Muscle of back (tissue), 11 donors: ENCODE results near the gene SLC6A7. TPM values are rescaled to one million over a fixed set of nuclear protein-coding genes. Genes with fewer than 3 reads are reported as not detected.
"Not testable (repeated sequence)": the region's sequence is repeated elsewhere in the genome, so short reads cannot be mapped to it uniquely, and the experiment has no call there.

Source experiments
- DNase-seq, 3 donors: peaks; one replicate each; pipeline versions ENCODE4 v3.0.0 to v3.0.0-alpha.2; 2013
- polyA plus RNA-seq, 10 donors: library from polyadenylated mRNA; unstranded; fragments of 120-200 nt; gene quantifications; one replicate each; pipeline ENCODE4 v1.2.1, GENCODE V29; 2013; ENCODE audit not compliant: insufficient read length in 10 of 10

Gene SLC6A7
- polyA plus RNA-seq, 10 donors, result 0.15 to 1.7 (median 0.41) TPM

DNA sequence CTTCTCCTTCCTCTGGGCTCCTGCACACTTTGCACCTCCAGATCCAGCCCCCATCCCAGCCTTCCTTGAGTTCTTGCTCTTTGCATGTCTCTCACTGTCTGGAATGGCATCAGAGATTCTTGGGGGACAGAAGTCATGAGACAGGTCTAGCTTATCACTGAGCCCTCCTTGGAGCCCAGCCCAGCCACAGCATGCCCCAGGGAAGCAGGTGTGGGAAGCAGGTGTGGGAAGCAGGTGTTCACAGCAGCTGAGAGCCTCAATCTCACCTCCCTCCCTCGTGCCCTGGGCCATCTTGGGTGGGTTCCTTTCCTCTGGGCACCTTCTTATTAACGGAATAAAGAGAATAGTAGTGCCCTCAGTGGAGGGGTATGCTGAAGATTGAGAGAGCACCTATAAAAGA, 27.2 kb downstream of the SLC6A7 start:
- peak in 1 of 3 donors; percentile 44 for DNase-seq

DNA sequence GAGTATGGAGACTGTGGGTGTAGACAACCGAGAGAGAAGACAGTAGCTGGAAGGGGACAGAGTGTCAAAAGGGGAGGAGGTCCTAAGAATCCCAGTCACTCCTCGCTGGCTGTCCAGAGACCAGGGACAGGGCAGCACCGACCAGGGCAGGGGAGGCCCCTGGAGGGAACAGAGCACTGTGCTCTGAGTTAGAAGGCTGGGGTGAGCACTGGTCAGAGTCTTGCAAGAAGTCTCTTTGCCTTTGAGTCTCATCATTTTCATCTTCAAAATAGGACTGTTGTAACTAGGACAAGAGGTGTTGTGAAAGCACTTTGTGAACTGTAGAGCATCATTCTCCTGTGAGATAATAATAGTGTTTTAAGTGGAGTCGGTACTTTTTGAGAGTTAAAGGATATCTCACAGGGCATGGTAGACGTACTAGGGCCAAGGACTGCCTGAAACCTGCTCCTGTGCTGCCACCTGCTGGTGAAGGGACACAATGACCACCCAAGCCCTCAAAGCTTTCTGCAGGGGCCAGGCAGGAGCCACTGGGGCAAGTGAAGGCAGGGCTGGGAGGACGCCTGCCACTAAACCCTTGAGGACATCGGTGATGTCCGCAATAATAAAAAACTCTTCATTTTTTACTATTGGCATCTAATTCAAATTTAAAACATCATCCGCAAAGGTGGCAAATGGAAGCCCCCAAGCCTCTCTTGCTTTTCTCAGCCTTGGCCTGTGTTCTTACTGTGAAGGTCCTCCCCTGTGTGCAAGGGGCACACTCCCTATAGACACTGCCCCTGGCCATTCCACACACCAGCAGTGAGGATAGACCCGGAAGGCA, 28.2 kb downstream of the SLC6A7 start:
- DNase-seq, result peak; percentile 79 to 90 (median 89)

DNA sequence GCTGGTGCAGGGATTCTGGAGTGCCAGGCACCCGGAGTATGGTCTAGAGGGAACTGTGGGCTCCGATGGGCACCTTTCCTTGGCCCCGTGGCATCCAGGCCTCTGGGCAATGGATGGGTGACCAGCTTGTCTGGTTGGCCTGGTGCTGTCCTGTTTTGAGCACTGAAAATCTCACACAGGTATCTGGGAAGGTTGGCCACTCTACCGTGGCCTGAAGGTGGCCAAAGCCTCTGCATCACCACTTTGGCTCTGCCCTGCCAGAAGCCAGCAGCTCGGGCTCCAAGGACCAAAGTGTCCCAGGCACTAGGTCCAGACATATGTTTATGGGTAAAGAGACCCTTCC, 28.8 kb downstream of the SLC6A7 start:
- no peak for DNase-seq

DNA sequence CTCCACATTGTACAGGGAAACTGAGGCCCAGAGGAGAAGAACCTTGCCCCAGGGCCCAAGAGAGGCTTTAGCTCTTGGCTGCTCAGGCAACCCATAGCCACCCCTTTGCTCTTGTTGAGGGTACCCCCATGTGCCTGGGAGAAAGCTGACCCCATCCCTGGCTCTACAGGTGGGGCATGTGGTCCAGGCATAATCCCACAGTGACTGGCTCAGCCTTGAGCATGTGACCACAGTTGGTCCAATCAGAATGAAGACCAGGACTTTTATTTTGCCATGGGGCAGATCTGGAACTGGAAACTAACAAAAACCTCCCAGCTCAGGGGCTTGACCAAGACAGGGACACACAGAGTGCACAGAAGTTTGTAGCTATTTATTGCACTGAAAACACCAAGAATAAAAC, 29.3 kb downstream of the SLC6A7 start:
- DNase-seq, result no peak

DNA sequence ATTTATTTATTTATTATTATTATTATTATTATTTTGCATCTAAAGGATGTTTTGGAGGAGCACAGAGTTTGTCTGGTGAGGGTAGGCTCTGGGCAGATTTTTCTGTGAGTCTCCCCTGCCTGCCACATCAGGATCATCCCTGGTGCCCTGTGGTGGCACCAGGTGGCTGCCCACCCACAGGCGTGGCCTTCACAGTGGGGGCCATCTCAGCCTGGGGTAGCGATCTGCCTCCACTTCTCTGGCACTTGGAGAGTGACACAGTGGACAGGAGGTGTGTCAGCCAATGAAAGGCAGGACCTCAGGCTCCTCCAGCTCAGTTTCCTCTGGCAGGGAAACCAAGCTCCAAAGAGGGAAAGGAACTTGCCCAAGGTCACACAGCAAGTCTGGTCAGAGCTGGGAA, 30.0 kb downstream of the SLC6A7 start:
- no peak for DNase-seq

DNA sequence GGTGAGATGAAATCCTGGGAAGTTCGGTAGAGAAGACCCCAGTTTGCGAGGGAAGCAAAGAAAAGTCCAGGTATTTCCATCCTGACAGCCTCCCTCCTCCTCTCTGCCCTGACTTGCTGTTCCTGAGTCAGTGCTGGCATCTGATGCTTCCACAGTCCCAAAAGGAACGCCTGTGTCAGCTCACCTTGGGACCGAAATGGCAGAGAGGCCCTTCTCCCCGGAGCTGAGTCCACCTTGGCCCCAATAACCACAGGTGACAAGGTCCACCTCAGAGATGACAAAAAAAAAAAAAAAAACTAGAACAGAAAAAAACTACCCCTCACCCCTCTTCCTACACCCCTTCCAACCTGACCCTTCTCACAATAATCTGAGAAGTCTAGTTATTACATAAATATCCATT, 31.6 kb downstream of the SLC6A7 start:
- no peak for DNase-seq

DNA sequence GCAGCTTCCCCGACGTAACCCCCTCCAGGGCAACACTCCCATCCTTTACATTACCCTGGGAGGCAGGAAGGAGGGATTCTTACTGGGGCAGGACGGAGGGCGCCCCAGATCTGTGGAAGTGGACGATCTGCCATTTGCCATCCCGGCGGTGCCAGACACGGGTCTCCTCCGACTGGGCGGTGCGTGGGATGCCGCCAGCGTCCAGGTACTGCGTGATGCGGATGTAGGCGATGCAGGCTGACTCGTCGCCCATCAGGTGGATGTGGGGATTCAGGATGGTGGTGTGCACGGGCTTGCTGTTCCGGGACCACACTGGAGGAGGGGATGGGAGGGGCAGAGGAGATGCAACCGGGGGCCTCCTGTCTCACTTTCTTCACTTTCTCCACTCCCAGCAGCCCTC, 33.0 kb downstream of the SLC6A7 start:
- no peak for DNase-seq

DNA sequence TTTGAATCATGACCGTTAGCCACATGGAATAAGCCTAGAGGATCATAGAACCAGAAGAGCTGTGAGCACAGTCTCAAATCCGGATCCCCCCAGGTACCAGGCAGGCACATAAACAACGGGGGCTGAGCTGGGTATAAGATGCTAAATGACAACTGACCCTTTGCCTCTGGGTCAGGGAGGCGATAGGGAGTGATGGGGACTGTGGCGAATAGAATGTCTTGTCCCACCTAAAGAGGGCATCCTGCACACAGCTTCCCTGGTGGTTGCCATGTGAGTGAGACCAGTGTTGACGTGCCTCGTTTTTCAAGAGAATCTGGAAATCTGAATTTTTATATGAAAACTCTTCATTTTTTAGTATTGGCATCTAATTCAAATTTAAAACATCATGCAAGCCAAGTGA, 33.6 kb downstream of the SLC6A7 start:
- no peak for DNase-seq

DNA sequence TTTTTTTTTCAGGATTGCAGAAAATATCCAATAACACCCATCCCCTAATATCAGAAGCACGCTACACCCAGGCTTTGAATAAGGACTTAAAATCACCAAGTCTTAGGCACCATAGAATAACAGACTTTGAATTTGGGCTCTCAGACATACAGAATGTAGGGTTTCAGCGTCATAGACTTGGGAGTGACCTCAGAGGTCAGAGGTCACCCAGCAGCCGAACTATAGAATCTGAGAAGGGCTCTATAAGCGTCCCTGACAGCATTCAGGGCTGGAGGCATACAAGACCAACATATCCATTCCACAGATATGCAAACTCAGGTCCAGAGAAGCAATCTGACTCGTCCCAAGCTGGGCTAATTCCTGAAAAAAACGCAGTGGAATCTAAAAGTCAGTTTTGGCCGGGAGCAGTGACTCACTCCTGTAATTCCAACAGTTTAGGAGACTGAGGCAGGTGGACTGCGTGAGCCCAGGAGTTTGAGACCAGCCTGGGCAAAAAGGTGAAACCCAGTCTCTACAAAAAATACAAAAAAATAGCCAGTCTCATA, 34.7 kb downstream of the SLC6A7 start:
- no peak for DNase-seq

DNA sequence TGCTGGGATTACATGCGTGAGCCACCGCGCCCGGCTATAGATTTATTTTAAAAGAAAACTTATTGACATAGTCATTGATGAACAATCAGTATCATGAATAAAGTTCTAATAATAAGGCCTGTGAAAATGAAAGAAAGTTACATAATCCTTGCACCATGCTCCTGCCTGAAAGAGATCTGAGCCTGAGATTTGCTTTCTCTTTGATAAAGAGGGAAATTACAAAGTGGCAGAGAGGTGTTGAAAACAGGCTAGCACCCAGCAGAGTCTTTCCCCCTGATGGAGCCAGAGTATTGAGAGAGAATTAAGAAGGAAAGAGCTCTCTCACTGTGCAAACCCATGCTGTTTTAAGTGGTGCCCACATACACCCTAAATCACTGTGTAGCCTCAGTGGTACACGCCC, 37.2 kb downstream of the SLC6A7 start:
- no peak for DNase-seq

DNA sequence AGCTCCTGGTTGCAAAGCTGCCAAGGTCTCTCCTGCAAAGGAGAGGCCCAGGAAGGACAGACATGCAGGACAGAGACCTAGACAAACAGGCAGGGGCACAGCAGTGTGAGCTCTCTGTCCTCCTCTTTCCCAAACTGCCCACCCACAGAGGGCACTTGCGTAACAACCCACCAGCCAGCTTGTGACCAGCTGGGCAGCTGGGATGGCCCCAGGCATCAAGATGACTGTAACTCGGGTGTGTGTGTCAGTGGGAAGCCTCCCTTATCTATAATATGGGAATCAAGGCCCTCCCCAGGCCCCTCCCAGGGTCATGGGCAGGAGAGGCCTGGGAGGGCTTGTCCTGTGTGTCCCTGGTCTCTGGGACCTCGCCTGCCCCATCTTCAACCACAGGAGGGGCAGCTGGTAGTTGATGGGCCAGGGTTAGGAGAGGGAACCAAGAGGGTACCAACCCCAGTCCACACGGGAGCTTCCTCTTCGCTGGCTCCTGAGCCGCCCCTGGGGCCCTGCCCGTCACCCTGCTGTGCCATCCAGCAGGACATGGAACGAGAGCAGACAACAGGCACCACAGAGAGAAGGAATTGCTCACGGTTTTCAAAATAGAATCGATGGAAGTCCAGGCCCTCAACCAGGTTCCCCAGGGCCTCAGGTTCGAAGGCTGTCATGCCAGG, 37.9 kb downstream of the SLC6A7 start:
- DNase-seq, result no peak

DNA sequence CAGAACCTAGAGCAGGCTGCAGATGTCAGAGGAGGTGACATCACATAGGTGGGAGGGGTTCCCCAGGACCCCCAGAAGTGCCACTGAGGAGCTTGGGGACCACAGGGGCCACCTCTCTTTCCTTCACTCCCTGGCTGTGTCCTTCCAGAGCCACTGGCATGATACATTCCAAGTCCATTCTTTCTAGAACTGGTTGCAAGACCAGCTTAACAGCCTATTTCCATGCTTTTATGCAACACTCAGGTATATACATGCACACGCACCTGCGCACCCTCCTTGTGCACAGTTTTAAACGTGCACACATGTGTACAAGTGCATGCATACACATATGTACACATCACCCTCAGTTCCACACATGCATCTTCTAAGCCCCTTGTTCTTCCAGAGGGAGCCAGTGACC, 39.7 kb downstream of the SLC6A7 start:
- no peak for DNase-seq

DNA sequence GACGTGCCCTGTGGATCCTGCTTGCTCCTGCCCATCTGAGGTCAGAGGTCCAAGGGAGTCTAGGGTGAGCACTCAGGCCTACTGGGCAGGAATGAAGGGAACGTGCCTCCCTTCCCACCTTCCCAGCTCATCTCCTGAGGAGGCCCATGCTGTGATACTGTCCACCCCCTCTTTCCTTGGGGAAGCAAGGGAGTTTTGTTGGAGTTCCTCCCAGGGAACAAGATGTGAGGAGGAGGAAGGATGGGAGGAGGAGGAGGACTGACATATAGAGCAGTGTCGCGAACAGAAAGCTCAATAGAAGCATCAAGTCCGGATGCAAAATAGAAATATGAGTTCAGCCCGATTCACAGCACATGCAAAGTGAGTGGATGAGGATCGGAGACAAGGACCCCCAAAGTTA, 41.0 kb downstream of the SLC6A7 start:
- DNase-seq, result no peak

DNA sequence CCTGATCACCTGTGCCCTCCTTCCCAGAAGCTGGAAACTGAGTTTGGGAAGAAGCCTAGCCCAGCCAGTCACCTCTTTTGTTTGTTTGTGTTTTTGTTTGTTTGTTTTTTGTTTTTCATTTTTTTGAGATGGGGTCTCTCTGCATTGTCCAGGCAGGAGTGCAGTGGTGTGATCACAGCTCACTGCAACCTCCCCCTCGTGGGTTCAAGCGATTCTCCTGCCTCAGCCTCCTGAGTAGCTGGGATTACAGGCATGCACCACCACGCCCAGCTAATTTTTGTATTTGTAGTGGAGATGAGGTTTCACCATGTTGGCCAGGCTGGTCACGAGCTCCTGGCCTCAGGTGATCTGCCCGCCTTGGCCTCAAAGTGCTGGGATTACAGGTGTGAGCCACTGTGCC, 43.8 kb downstream of the SLC6A7 start:
- DNase-seq, result not testable (repeated sequence)

DNA sequence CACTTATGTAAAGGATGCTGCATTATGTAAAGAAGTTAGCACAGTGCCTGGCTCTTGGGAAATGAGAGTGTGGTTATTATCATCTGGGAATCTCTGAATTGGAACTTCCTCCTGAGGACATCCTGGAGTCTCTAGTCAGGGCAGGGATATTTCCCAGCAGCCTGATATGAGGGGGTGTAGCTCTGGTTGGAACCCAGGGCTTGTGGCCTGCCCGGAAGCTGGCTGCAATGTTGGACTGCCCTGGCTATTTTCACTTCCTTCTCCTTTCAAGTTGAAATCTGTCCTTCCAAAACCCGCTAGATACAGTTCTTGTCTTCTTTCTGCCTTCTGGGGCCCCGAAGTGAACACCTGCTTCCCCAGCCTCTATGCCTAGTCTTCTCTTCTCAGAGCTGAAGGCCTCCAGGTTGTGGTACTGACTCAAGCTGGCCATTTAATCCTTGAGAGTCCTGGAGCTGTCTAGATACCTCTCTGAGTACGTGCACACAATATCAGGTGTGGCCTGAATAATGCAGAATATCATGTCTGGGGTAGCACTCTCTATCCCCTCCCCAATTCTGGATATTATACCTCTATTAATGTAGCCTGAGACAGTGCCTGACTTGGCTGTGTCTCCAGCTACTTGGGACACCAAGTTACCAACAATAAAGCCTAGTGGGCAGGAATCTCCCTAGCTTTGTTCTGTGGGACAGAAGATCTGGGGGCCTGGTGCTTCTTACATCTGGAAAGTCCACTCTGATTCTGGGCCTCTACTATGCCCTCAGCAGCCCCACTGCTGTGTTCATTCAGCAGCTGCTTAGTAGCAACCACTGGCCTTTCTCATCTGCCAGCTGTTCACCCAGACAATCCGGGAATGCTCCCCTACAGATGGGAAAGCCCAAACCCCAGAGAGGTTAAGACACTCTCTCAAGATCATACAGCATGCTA, 45.0 kb downstream of the SLC6A7 start:
- DNase-seq, result no peak

DNA sequence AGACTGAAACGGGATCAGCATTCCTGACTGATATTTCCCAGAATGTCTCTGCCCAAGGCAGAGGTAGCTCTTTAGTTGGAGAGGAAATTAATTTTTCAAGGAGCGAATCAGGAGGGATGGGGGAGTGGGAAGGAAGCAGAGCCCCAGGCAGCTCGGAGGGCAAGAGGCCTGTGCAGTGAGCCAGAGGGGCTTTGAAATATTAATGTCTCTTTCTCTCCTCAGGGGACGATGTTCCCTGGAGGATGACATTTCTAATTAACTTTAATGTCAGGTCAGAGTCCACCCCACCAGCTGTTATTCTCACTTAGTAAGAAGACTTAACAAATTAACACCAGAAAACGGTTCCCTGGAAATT, 45.6 kb downstream of the SLC6A7 start:
- no peak for DNase-seq

DNA sequence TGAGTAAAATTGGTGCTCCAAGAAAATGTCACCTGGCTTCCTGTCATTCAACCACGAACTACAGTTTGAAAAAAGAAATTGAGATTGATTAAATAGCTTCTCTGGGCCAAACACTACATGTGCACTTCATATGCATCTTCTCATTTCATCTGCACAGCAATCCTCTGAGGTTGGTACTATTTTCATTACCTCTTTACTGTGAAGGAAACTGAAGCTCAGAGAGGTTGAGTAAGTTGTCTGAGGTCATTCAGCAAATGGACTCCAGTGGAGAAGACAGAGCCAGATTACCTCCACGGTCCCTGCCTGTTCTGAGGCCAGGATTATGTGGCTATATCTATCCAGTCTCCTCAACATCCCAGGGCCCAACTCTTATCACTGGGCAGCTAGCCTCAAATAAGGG, 46.5 kb downstream of the SLC6A7 start:
- no peak for DNase-seq

DNA sequence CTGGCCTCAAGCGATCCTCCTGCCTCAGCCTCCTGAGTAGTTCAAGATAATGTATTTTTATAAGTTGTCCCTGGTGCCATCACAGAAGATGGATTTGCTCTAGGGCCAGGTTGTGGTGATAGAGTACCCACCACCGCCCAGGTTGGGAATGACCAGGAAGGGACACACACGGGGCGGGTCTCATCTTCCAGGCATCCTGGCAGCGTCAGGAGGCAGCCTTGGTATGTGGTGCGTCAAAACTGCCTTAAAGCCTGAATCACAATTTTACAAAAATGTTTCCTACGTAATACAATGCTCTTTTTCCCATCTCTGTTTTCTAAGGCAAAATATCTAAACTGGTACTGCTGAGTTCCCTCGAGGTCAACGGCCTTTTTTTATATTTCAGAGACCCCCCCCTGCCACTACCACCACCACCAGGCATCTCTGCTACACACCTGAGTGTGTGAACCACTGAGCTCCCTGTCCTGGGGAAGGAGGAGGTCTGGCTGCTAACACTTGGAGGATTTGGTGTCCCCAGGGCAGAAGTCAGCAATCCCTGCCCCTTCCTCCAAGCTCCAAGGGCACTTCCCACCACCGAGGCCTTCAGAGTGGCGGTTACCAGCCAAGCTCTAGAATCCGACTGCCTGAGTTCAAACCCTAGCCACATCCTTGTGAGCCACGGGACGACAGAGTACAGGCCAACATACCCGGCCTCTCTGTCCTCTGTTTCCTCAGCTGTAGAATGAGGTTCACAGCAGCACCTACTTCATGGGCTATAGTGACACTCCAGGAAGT, 47.3 kb downstream of the SLC6A7 start:
- no peak for DNase-seq

DNA sequence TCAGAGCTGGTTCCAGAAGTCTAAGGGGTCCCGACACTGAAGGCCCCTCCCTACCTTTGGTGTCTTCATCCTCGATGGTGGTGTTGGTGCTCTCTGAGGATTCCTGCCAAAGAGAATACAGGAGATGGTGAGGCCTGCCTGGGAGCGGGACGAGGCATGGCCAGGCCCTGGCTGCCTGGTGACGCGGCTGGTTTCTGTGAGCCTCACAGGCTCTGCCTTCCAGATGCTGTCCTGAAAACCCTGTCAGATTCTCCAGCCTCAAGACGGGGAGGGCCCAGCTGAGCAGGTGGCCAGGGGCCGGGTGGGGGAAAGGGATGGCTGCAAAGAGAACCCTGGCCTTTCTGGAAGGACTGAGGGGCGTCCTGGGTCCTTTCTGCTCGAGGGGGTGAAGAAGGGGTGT, 48.8 kb downstream of the SLC6A7 start:
- DNase-seq, result no peak

DNA sequence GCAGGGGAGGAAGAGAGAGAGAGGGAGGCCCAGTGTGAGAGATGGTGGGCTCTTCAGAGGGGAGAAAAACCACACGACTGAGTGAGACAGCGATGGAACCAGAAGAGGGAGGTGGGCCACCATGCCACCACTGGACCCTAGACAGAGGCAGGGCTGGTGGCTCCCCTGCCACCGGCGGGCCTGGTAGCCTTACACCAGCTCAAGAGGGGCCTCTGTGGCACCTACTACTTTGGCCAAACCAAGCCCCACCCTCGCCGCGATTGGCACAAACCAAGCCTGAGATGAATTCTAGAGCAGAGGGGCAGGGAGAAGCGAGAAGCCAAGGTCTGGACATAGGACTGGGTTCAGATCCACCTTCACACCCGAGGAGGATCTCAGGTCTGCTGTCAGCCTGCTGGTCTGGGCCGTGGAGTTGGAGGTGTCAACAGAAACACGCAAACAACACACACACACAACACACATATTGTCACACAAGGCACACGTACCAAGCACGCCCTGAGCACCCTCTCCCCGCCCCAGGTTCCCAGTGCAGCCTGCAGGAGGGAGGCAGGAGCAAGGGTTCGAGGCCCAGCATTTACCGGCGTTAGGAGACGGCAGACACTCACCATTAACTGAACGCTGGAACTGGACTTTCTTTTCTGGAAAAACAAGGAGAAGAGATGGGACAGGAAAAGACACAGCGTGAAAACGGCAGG, 49.4 kb downstream of the SLC6A7 start:
- DNase-seq, result no peak

DNA sequence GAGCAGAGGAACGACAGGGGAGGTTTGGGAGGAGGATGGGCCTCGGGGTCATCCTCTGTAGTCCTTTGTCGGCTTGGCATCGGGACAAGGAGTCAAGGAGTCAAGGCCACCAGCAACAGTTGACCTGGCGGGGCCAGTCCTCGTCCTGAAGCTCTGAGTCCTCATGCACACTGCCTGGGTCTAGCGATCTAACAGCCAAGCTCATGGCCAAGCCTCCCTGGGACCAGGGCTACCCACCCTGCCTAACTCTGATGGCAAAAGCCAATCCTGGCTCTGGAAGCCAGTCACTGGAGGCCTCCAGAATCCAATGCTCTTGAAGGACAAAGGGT, 49.9 kb downstream of the SLC6A7 start:
- no peak for DNase-seq
